Esophagus muscularis mucosa (tissue), 2 donors: ENCODE data around the gene SDF2L1.

ENCODE experiments used
- POLR2A ChIP-seq: fragments of 450-650 bp; IDR thresholded peaks from one replicate; pipeline ENCODE4 v1.6.1; 2017; ENCODE audit warnings: antibody characterized with exemption, moderate library complexity, mild to moderate bottlenecking, low read depth
- POLR2AphosphoS5 ChIP-seq, 2 donors: sonication (generic); formaldehyde crosslinking; IDR thresholded peaks; one replicate each; pipeline ENCODE4 v1.6.1; 2017; ENCODE audit warnings: antibody characterized with exemption in 2 of 2

GRCh38 chr22:21624120-21624879, 17.8 kb upstream of the SDF2L1 start:
- TF ChIP-seq POLR2A (no peak), POLR2AphosphoS5 (IDR thresholded peaks at IDR 0.05) (no peak)
